CD1c-positive myeloid dendritic cell (primary cell): Measurements from ENCODE around the gene FAM170B.

Experiments used
- DNase-seq: peaks from one replicate; pipeline ENCODE4 v3.0.0-alpha.2; 2016; ENCODE audit errors: extremely low spot score

FAM170B gene

DNA sequence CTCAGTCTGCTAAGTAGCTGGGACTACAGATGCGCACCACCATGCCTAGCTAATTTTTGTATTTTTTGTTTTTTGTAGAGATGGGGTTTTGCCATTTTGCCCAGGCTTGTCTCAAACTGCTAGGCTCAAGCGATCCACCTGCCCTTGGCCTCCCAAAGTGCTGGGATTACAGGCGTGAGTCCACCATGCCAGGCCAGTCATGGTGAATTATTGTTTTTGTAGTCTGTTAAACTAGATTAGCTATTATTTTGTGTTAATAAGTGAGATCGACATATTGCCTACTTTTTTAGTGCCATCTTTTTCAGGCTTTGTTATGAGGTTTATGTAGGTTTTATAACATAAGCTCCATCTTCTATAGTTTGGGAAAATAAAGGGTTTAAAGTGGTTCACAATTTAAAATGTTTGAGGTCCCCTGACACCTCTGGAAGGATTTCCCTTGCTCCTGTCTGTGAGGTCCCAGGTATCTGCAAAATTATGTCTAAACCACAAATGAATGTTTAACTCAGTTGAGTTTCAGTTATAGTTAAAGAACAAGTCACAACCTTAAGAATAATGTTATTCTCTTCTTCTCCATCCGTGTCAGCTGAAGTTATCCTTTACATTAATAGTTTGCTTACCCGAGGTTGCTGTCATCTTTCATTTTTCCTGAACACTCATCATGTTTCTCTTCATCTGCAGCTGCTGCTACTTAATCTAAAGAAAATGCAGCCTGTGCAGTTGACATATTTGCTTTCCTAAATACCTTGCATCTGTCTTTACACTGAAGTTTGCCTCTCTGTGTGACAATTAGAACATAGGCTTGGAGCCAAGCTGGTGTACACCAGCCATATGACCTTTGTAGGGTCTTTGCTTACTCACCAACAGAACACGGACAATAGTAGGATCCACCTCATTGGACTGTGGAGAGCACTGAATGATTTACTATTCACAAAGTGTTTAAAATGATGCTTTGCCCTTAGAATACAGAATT lies 9.6 kb downstream of the FAM170B start:
- DNase-seq: no peak

DNA sequence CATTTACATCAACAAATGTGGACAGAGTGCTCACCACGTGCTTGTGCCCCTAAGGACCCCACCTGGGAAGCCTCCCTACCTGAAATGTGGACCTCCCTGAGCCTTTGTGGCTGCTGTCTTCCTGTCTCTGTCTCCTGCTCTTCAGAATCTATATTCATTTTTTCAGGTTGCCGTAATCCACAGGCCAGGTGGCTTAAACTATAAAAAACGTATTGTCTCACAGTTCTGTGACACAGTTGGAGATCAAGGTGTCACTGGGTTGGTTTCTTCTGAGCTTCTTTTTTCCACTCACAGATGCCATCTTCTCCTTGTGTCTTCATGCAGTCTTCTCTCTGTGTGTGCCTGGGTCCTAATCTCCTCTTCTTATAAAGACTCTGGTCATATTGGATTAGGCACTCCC lies 12.9 kb downstream of the FAM170B start:
- DNase-seq: no peak

DNA sequence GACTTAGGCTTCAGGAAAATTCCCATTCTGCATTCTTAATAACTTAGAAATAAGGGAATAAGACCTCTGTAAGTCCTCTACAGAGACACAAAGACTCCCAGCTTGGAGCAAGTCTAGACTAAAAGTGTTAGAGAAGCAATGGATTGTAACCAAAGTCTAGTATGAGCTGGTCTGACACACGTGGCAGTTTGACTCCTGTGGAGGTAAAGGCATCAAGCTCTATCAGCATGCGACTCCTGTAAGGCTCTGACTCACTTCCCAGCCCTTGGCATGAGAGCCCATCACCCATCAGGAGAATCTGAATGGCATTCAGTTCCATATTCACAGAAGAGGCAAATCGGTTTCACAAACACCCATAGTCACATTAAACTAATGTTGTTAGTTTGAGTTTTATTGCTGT lies 14.1 kb downstream of the FAM170B start:
- no peak for DNase-seq

DNA sequence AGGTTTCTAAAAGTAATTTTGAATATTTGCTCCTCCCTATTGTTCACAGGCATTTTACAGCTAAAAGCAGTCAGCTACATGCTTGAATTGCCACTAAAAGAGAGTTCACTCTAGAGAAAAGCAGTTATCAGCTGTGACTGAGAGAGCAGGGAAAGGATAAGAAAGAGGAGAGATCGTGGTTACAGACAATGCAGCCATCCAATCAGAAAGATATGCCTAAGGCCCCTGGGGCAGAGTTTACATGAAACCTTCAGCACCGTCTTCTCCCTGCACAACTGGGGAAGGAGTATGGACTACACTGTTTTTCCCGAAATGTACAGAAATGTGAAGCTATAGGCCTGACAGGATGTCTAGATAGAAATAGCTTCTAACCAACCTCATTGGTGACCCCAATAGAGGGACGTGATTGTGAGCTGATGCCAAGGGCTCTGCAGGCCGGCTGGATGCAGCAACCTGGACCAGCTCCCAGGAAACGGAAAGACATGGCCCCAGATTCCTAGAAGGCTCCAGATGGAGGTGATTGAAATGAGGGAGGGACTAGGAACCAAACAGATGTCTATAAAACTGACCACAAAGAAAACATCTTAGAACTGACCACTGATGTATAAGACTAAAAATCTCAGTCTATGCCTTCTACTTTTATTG lies 15.3 kb downstream of the FAM170B start:
- no peak for DNase-seq

DNA sequence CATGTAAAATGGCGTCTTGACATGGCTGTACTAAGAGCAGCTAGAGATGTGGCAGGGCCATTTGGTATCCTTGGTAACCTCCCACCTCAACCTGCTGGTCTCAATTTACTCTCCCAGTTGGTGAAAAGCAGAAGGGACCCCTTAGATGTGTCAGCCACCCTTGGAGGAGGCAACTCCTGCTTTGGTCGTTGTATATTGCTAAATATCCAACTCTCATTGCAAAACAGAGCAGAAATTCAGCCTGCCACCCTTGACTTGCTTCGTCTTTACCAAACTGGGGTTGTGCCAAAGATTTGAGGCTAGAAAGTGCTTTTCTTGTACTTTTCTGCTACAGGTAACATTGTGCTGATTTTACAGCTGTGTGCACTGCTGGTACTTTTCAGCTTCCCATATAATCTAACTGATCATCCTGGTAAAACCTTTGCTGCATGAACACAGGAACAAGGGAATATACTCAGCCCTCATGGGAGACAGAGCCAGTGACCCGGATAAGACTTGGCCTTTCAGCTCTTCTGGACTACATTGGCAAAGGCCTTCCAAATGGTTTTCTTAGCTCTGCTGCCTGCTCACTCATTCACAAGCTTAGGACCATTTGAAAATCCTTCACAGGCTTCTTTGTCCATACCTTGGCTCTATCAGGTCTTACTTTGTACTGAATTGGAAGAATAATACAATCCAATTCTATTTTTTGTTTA lies 16.3 kb downstream of the FAM170B start:
- no peak for DNase-seq

DNA sequence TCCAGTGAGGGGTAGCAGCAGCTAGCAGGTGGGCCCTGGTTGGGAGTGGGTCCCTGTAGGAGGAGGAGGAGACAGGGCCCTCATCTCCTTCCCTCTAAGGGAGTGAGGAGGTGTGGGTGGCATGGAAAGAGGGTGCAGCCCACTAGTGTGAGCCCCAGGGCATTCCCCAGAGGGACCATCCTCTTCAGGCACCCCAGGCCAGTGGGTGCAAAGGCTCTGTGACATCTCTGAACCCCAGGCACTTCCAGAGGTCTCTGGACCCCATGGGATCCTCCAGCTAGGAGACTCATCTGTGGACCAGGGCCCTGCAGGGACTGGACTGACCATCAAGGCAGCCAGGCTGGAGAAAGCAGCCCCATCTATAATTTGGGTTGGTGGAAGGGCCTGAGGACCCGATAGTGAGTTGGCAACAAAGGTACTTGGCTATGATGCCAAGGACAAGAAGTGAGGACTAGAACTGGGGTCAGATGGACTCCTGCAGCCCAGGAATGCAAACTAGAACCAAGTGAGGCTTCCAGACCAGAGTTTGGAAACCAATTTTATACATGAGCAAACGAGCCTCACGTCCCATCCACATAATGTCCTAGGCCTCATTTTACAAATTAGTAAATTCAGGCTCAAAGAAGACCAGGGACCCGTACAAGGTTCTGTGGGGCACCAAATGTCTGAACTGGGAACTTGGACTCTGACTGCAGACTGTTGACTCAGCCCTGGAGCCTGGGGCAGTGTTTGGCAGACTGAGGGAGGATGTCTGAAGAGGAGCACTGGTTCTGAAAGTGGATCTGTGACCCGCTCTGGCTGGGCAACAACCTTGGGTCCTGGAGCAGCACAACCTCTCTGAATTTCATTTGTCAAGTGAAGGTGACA lies 17.1 kb downstream of the FAM170B start:
- DNase-seq: no peak

DNA sequence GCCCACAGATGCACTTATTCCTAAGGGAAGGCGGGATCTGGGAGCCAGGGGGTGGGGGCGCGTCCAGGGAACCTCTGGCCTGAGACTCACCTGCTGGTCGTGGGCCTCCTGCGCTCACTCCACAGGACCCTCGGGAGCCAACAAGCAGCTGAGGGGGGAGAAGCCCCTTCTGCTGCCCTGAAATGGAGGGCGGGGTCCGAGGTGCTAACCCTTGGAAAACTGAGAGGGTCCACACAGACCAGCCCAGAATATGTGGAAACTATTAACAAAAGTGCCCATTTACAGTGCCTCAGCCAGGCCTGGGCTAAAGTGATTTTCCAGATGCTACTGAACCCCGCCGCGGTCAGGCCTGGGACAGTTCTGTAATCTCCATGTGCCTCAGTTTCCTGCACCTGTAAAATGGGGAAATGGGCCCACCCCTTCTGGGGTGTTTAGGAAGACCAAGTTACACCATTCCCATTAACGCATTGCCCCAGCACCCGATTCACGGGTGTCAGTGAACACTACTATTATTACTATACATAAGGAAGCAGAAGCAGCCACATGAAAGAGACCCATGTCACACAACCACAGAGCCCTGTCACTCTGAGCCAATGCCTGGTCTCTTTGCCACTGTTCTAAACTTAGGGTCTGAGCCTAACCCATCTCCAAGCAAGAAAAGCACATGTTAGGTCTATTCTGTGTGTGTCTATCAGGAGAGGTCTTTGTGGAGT lies 17.9 kb downstream of the FAM170B start:
- peak; percentile 12 for DNase-seq

DNA sequence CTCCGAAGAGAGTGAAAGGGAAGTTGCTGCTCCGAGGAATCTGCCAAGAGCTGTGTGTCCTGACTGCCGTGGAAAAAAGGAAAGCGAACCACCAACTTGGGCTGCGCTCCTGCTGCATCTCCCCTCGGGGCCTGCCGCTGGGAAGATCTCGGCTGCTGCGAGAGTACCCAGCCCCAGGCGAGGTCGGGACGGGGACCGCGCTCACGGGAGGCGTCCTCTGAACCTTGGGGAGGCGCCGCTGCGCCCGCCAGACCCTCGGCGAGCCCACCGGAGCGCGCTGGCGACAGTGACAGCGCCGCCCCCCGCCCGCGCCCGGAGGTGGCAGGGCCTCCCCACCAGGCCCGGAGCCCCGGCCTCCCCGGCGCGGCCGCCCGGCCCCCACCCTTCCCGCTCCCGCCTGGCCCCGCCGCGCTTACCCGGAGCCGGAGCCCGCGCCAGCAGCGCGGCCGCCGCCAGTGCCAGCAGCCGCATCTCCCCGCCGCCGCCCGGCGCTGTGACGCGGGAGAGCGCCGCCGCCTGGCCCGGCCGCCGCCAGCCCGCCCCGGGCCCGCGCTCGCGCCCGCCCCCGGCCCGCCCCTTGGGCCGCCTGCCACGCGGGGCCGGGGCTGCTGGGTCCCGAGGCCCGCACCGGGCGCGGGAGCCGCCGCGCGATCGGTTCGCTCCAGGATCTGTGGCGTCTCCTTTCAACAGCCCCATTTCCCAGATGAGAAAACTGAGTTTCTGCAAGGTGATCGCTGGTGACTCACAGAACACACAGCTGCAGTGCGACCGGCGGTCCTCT lies 18.6 kb downstream of the FAM170B start, which contains the start of gene VSTM4:
VSTM4 (minus strand) TSS at position 508 of the 781 bp plus-strand sequence; CDS start at position 471, 37 bp downstream.
- DNase-seq: peak; percentile 13

DNA sequence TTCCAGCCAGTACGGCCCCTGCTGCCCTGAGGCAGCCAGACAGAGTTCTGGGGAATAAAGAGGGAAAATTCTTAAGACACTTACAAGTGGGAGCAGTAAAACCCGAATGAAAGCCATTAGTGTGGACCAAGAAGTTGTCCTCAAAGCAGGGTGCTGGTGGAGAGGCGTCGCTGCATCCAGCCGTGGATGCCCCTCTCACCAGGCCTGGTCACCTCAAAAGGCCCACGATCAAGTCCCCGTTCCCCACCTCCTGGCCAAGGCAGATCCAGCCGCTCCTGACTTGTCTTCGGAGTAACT lies 19.2 kb downstream of the FAM170B start:
- no peak for DNase-seq

DNA sequence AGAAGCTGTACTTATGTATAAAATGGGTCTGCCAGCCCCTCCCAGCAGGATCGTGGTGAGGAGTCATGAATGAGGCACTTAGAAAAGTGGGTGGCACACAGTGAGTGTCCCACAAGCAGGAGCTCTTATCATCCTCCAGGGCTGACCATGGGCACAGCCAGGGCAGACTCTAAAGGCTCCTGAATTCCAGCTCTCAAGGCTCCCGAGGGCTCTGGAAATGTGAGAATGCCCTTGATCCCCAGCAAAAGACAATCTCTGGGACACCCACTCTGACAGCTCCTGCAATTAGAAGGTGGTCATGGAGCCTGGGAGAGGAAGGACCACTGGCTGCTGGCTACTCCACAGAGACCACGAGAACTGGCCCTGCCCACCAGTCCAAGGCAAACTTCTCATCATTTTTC lies 20.1 kb downstream of the FAM170B start:
- no peak for DNase-seq

DNA sequence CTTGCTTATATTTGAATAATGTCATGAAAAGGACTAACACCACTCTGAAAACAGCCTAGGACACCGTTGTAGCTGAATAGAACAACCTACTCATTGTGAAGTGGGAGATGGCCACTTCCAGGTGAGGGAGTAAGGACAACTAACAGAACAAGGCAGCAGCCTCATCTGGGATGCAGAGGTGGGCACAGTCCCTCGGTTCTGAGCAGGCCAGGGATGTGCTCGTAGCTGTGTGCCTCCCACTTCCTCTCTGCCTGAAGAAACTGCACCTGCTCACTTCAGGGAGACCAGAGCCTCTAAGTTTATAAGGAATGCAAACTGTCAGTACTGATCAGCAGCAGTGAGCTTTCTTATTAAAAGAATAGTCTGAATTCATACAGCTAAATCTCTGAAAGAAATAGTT lies 21.0 kb downstream of the FAM170B start:
- no peak for DNase-seq

DNA sequence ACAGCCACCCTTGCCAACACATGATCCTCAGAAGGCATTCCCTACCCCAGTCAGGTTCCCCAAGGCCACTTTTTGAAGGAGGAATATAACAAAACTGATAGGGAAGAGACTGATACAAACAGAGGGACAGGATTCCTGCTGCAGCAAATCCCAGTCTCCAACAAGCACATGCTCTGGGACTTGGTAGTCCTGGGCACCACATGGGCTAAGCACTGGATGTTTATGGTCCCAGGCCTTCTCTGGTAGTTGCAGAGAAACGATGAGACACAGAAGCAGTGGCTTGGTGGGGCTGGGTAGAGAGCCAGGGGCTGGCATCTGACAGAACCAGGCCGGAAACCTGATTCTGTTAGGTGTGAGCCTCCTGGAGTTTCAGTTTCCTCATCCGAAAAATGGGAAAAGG lies 21.7 kb downstream of the FAM170B start:
- no peak for DNase-seq

DNA sequence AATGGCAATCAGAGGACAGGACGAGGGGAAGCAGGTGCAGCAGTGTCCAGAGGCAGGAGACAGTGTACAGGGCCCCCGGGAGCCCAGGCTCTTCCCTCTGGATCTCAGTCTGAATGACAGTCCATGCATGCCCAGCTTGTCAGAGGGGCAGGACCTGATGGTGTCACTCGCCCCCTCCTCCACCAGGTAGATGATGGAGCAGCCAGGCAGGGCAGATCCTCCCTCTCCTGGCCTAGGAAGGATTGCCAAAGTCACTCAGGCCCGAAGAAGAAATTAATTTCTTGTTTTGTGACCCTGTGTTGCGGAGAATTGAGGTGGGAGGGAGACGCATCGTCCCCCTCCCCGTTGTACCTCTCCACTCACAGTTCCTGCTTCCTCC lies 22.5 kb downstream of the FAM170B start:
- DNase-seq: no peak

DNA sequence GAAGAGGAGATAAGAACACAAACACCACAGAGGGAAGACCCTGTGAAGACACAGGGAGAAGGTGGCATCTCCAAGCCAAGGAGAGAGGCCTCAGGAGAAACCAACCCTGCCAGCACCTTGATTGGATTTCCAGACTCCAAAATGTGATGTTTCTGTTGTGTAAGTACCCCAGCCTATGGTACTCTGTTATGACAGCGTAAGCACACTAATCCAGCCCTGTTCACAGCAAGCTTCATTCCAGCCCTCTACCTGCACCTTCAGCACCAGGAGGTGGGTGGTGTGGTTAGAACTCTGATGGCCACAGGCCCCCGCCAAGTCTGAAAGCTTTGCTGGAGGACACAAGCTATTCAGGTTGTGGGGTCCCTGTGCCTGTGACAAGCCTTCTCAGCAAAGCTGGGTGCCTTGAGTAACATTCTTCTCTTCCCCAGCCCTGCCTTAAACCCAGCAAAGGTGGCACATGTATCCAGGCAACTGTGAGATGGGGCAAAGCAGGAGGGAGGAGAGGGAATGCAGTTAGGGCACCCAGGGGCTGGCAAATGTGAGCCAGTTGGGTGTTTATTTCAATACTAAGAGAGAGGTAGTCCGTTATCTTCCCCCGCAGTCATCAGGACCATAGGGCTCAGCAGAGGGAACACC lies 23.0 kb downstream of the FAM170B start:
- DNase-seq: no peak

DNA sequence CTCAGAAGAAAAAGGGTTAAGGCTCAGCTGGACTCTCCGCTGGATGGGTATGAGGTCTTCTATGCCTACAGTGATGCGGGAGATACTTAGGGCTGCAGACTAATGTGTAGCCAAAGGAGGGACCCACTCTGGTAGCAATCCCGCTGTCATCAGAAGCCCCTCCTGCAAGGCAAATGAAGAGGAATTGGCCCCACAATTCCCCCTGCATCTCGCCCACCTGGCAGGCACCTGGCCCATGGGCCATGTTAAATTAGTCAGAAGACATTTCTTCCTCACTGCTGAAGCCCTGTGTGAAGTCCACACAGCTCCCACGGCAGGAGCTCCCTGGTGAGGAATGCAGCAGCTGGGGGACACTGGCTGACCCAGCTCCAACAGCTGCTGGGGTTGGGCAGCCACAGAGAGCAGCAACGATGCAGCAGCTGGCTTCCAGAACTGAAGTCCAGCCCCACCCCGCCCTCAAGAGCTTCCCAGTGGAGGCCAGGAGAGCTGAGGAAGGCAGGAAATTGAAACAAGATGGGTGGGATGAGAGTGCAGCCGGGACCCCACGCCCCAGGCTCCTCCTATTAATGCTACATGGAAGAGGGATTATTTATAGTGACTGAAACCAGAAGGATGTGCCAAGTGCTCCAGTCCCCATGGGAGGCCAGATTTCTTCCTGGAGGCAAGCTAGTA lies 24.0 kb downstream of the FAM170B start:
- no peak for DNase-seq

DNA sequence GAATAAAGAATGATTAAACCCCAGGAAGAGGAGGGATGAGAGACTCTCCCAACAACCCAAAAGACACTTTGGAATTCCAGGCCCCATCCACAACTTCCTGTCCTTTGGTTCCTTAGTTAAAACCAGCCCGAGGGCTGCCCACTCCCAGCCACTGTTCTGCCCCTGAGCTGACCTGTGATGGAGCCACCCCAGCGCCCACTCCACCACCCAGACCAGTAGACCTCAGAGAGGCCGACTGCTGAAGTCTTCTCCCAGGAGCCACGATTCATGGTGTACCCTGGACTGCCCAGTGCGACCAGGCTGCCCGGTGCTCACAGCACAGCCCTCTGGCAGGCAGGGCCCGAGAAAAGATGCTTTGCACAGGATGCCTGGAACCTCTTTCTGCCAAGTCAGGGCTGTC lies 25.2 kb downstream of the FAM170B start:
- no peak for DNase-seq

DNA sequence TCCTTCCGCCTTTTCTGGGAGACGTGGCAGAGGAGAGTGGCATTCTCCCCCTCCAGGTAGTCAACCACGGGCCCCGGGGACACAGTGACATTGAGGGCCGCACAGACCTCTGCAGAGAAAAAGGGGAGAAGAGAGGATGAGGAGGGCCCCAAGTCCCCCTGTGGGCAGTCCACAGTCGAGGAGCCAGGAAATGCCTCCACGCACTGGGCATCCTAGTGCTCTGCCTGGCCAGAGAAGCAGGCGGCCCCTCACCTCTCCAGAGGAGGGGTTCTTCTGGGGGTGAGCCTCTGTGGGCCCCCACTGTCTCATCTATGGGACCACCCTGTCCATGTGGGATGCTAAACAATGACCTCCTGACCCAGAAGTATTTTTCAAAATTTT lies 25.9 kb downstream of the FAM170B start:
- no peak for DNase-seq

DNA sequence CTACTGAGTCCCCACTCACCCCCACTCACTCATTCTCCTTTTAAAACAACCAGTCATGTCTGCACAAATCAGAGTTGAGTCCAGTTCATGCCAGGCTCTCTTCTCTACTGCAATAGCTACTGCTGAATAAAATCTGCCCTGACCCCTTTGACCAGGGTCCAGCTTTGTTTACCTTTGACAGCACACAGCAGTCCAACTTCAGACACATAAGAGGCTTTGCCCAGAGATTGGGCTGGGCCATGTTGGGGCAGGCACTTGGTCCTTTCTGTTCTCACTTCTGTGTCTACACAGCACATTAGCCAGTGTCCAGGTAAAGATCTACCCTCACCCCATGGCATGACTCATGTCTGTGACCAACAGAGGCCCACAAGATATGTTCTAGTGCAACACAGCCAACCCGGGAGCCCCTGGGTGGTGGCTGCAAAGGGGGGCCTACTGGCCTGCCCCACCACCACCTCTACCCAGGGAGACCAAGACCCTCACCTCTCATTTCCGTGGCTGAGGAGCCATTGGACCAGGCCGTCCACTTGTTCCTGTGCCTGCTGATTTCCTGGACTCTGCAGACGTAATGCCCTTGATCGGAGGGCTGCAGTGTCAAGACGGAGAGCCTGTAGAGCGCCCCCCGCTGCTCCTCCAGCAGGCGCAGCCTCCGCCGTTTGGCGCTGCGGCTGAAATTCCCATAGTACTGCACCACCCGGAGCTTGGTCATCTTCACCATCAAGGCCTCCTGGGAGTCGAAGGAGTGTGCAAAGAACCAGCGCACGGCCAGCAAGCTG lies 26.5 kb downstream of the FAM170B start:
- no peak for DNase-seq

DNA sequence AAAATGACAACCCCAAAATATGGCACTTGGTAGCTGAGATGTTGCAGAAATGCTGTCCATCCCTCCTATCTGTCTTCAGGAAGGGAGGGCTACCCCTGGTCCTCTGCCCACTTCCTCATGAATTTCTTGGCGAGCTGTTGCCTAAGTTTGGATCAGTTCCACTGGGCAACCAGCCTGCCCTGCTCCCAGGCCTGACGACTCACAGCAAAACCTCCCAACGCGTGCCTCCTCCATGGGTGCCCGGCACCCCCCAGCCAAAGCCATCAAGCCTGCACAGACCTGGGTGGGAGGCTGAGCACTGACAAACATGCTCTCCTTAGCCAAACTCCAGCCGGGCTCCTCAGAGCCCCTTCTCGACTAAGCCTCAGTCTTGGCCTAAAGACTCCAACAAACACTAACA lies 27.4 kb downstream of the FAM170B start:
- DNase-seq: no peak
